ENCODE results near the gene SLFN5. TPM values are rescaled to one million over a fixed set of nuclear protein-coding genes. Genes with fewer than 3 reads are reported as not detected.

Gene SLFN5
- total and polyA plus RNA-seq, 2 of the 13 experiments (the other 11 are each of a cell fraction or from before 2014, with no cell fraction given), result 0.25 to 0.35 TPM

DNA sequence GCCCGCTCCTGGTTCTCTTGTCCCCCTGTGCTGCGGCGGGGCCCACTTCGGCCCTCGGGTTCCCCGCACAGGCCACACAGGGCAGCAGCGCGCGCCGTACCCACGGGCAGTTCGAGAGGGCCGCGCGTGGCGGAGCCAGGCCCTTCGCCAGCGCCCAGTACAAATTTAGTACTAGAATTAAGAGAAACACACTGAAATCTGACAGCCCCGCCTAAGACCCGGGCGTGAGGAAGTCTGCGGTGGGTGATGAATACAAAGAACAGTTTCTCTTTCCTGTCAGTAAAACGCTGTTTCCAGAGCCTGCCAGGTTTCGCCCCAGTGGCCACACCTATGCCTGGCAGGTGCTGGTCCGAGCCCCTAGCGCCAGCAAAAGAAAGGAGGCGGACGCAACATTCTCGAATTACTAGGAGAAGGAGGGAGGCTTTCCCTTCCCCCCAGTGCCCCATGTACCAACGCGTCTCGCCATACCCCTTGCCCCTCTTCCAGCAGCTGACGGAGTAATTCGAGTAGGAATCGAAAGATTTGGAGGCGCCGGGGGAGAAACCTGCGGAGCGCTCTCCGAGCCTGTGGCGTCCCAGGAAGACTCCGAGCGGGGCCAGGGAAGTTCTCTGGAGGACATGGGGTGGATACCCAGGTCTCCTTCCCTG lies 591 bp upstream of the SLFN5 start (continued):
- no peak for TF ChIP-seq ZFP90 (CRISPR knock-in tag; IDR thresholded peaks at IDR 0.05; ENCODE audit: borderline replicate concordance)
- 0 out of 2 replicates have a peak, but pooled peaks have one; percentile 23 for TF ChIP-seq PATZ1 (CRISPR knock-in tag; IDR thresholded peaks at IDR 0.05)
- TF ChIP-seq, protein P1, sequence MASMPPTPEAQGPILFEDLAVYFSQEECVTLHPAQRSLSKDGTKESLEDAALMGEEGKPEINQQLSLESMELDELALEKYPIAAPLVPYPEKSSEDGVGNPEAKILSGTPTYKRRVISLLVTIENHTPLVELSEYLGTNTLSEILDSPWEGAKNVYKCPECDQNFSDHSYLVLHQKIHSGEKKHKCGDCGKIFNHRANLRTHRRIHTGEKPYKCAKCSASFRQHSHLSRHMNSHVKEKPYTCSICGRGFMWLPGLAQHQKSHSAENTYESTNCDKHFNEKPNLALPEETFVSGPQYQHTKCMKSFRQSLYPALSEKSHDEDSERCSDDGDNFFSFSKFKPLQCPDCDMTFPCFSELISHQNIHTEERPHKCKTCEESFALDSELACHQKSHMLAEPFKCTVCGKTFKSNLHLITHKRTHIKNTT (CRISPR knock-in tag; IDR thresholded peaks at IDR 0.05), result no peak
- TF ChIP-seq, protein P2, sequence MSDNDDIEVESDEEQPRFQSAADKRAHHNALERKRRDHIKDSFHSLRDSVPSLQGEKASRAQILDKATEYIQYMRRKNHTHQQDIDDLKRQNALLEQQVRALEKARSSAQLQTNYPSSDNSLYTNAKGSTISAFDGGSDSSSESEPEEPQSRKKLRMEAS (IDR thresholded peaks at IDR 0.05), result peak; percentile 35
- no peak; the same call in 1 of the 2 replicates for TF ChIP-seq ZNF772 (CRISPR knock-in tag; IDR thresholded peaks at IDR 0.05)
- TF ChIP-seq MNT (IDR thresholded peaks at IDR 0.05), result no peak
- TF ChIP-seq ZFYVE20 (CRISPR knock-in tag; IDR thresholded peaks at IDR 0.05; ENCODE audit: borderline replicate concordance, low read depth), result no peak
- TF ChIP-seq NR3C1 (CRISPR knock-in tag; IDR thresholded peaks at IDR 0.05), result no peak
- 0 out of 2 replicates have a peak, but pooled peaks have one; percentile 29 for TF ChIP-seq DMAP1 (CRISPR knock-in tag; IDR thresholded peaks at IDR 0.05)
- 0 out of 2 replicates have a peak, but pooled peaks have one; percentile 21 for TF ChIP-seq CTCF (CRISPR knock-in tag; IDR thresholded peaks at IDR 0.05)
- TF ChIP-seq PAXIP1 (CRISPR knock-in tag; conservative IDR thresholded peaks at IDR 0.05), result no peak
- no peak for TF ChIP-seq MTERF4 (CRISPR knock-in tag; IDR thresholded peaks at IDR 0.05)
- TF ChIP-seq, protein P3, sequence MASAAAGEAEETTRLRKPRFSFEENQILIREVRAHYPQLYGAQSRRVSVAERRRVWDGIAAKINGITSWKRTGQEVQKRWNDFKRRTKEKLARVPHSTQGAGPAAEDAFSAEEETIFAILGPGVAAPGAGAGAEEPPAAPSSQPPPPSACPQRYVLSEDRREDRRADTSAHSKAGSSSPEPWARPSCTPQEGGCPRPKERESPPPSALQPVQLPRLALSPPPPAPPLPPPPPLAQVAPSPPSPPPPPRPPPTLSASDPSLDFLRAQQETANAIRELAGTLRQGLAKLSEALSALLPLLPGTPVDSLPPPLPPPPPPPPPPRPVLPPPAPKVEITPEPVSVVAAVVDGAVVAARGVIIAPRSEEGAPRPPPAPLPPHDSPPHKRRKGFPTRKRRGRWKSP (CRISPR knock-in tag; IDR thresholded peaks at IDR 0.05), result 0 out of 2 replicates have a peak, but pooled peaks have one; percentile 1
- TF ChIP-seq ZNF546 (CRISPR knock-in tag; conservative IDR thresholded peaks at IDR 0.05), result 0 out of 2 replicates have a peak, but pooled peaks have one; percentile 14
- TF ChIP-seq ZNF724P (CRISPR knock-in tag; IDR thresholded peaks at IDR 0.05; ENCODE audit: borderline replicate concordance), result no peak
